ENCODE results near the gene BCAP31.
"Not testable (repeated sequence)": the region's sequence is repeated elsewhere in the genome, so short reads cannot be mapped to it uniquely, and the experiment has no call there.

Gene BCAP31

DNA sequence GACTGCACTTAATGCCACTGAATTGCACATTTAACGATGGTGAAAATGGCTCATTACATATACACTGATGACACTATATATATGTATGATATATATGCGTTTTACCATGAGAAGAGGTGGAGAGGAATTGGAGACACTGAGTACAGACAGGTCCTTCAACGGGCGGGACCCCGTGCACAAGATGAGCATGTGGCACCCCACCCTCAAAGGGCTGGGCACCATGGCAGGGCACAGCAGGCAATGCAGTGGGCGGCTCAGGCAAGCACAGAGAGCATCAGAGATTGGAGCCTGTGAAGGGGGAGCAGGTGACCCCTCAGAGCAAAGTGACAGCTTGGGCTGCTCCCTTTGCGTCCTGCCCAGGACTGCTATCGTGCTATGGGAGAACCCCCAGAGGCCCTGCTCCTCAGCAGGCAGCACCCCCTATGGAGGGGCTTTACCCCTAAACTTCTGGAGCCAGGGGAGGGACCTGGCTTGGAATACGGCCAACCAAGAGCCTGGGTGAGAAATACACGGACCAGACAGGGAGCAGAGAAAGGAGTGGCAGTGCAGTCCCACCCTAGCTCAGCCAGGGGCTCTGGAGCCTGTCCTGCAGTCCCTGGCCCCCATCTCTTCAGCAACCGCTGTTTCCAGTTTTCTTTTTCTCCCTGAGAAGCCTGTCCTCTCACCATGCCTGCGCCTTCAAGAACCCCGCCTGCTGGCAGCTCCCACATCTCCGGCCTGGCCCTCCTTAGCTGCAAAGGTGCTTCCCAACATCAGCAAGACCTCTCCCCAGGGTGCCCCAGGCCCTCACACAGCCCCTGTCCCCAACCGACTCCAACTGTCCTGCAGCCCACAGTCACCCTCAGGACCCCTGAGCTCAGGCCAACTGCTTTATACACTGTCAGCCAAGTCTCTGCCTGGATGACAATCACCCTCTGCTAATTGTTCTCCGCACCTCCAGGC is 26.0 kb downstream of the BCAP31 start:
- no peak for DNase-seq (ENCODE audit: low read depth in 1 of 2, low spot score in 1 of 2)
- in situ Hi-C loops (cut with HindIII; ENCODE audit: low pct_unique_long_range_greater_than_20kb, low sequenced_read_pairs): no loop called here
- TF ChIP-seq JUND (IDR thresholded peaks at IDR 0.05; ENCODE audit: low read depth): no peak

DNA sequence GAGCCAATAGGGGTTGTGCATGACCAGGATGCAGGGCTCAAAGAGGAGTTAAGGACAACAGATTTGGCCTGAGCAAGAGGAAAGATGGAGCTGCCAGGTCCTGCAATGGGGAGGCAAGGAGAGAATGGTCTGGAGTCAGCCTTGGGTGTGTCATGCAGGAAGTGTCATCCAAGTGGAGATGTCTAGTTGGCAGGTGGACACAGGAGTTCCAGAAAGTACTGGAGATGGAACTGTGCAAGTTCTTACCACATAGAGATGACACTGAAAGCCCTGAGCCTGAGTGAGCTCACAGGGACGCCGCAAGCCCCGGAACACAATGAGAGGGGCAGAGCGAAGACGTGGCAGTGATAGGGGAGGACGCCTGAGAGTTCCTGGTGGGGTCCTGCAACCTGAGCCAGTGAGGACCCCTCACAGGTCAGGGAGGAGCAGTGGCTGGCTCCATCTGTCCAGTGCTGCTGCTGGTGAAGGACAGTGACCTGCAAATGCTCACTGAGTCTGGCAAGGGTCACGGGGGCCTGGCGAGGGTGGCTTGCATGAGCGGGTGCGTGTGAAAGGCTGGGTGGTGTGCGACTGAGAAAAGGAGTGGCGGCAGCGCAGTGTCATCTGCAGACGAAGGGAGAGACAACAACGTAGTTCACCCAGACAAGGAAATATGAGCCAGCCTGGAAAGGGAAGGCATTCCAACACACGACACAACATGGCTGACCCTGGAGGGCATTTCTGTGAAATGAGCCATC is 27.0 kb downstream of the BCAP31 start:
- DNase-seq (ENCODE audit: low read depth in 1 of 2, low spot score in 1 of 2); in situ Hi-C loops (cut with HindIII; ENCODE audit: low pct_unique_long_range_greater_than_20kb, low sequenced_read_pairs): not testable (repeated sequence)

DNA sequence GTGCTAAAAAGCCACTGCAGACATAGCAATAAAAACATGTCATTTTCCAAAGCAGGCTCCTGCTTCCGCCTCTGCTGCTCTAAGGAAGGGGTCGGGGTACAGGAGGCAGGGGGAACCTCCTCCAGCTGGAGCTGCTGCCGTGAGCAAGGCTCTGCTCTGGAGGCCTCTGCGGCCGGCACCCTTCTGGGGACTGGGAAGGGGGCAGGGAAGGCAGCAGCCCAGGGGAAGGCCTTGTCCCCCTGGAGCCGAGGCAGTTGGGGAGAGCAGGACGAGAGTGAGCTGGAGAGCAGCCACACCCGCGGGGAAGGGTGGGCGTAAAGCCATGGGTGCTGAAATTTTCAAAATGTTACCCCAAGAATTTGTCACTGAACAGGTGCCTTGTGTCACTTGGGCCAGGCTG is 27.6 kb downstream of the BCAP31 start:
- DNase-seq (ENCODE audit: low read depth in 1 of 2, low spot score in 1 of 2); in situ Hi-C loops (cut with HindIII; ENCODE audit: low pct_unique_long_range_greater_than_20kb, low sequenced_read_pairs): not testable (repeated sequence)

DNA sequence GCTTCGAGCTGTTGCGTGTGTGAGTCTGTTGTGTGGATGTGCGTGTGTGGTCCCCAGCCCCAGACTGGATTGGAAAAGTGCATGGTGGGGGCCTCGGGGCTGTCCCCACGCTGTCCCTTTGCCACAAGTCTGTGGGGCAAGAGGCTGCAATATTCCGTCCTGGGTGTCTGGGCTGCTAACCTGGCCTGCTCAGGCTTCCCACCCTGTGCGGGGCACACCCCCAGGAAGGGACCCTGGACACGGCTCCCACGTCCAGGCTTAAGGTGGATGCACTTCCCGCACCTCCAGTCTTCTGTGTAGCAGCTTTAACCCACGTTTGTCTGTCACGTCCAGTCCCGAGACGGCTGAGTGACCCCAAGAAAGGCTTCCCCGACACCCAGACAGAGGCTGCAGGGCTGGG is 28.1 kb downstream of the BCAP31 start:
- in situ Hi-C loops (cut with HindIII; ENCODE audit: low pct_unique_long_range_greater_than_20kb, low sequenced_read_pairs): no loop called here
- TF ChIP-seq JUND (IDR thresholded peaks at IDR 0.05; ENCODE audit: low read depth): no peak
- DNase-seq (ENCODE audit: low read depth in 1 of 2, low spot score in 1 of 2): no peak

DNA sequence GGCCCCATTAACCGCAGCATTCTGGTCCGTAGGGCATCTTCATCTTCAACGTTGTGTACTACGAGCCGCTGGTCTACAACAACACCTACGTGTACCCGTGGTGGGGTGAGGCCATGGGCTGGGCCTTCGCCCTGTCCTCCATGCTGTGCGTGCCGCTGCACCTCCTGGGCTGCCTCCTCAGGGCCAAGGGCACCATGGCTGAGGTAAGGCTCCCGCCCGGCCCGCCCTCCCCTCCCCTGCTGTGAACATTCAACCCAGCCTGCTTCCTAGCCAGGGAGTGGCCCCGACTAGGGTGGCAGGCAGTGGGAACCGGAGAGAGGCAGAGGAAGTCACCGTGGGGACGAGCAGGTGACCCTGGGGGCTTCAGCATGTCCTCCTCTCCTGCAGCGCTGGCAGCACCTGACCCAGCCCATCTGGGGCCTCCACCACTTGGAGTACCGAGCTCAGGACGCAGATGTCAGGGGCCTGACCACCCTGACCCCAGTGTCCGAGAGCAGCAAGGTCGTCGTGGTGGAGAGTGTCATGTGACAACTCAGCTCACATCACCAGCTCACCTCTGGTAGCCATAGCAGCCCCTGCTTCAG is 29.4 kb downstream of the BCAP31 start:
- no peak for DNase-seq (ENCODE audit: low read depth in 1 of 2, low spot score in 1 of 2)
- TF ChIP-seq JUND (IDR thresholded peaks at IDR 0.05; ENCODE audit: low read depth): no peak
- in situ Hi-C loops (cut with HindIII; ENCODE audit: low pct_unique_long_range_greater_than_20kb, low sequenced_read_pairs): no loop called here

DNA sequence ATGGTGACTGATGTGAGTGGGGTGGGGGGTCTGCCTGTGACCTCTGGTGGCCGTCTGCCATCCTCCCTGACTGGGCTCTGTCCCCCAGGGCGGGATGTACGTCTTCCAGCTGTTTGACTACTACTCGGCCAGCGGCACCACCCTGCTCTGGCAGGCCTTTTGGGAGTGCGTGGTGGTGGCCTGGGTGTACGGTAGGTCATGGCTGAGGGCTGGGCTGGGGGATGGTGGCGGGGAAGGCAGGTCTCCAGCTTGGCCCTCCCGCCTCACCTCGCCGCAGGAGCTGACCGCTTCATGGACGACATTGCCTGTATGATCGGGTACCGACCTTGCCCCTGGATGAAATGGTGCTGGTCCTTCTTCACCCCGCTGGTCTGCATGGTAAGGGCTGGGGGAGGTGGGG is 29.9 kb downstream of the BCAP31 start:
- in situ Hi-C loops (cut with HindIII; ENCODE audit: low pct_unique_long_range_greater_than_20kb, low sequenced_read_pairs); DNase-seq (ENCODE audit: low read depth in 1 of 2, low spot score in 1 of 2): not testable (repeated sequence)

DNA sequence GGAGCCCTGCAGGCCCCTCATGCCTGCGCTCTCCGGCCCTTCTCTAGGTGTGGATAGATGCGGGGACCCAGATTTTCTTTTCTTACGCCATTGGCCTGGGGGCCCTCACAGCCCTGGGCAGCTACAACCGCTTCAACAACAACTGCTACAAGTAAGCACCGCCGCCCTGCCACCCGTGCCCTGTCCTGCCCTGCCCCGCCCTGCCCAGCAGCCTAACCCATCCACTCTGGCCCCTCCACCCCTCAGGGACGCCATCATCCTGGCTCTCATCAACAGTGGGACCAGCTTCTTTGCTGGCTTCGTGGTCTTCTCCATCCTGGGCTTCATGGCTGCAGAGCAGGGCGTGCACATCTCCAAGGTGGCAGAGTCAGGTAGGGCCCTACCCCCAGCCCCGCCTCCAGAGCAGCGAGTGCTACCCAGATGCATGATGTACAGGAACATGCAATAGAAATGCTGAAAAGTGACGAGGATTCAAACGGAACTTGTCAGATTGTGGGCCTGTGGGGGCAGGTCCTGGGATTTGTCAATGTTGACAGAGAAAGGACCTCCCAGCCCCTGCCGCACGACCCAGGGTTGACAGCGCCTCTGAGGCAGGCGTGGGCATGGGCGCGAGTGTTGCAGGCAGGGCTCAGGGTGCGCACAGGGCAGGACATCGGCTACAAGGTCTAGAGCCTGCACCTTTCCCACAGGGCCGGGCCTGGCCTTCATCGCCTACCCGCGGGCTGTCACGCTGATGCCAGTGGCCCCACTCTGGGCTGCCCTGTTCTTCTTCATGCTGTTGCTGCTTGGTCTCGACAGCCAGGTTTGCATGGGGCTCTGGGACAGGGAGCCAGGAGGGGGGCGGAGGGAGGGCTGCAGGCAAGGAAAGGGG is 30.7 kb downstream of the BCAP31 start:
- in situ Hi-C loops (cut with HindIII; ENCODE audit: low pct_unique_long_range_greater_than_20kb, low sequenced_read_pairs): no loop called here
- TF ChIP-seq JUND (IDR thresholded peaks at IDR 0.05; ENCODE audit: low read depth): no peak
- DNase-seq (ENCODE audit: low read depth in 1 of 2, low spot score in 1 of 2): no peak

DNA sequence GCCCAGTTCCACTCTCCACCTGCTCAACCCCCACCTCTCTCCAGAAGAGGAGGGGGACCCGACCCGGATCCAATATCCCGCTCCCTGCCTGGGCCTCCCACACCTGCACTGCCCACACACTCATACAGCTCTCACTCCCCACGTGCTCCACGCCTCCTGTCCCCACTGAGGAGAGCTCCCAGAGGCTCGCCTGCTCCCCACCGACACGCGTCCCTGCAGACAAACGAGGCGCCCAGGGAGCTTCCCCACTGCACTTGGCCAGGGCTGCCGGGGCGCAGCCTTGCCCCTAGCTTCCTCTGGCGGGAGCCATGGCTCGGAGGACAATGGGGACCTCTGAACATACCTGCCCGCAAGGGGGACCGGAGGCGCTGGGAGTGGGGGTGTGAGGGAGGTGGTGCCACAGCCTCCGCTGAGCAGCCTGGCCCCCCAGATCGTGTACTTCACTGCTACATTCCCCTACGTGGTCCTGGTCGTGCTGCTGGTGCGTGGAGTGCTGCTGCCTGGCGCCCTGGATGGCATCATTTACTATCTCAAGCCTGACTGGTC is 31.5 kb downstream of the BCAP31 start:
- in situ Hi-C loops (cut with HindIII; ENCODE audit: low pct_unique_long_range_greater_than_20kb, low sequenced_read_pairs): no loop called here
- TF ChIP-seq JUND (IDR thresholded peaks at IDR 0.05; ENCODE audit: low read depth): no peak
- no peak for DNase-seq (ENCODE audit: low read depth in 1 of 2, low spot score in 1 of 2)

DNA sequence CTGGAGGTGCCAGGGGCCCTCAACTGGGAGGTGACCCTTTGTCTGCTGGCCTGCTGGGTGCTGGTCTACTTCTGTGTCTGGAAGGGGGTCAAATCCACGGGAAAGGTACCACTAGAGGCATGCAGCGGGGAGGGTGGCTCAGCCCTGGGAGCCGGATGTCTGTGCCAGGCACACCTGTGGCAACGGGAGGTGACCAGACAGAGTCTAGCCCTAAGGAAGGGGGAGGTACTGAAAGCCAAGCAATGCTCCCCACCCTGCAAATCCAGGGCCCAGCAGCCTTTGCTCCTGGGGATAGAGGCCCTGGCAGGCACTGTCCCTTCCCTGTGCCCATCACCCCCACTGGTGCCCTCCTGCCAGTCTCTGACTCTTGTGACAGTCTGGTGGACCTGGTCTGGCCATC is 32.2 kb downstream of the BCAP31 start:
- in situ Hi-C loops (cut with HindIII; ENCODE audit: low pct_unique_long_range_greater_than_20kb, low sequenced_read_pairs): no loop called here
- no peak for DNase-seq (ENCODE audit: low read depth in 1 of 2, low spot score in 1 of 2)
- no peak for TF ChIP-seq JUND (IDR thresholded peaks at IDR 0.05; ENCODE audit: low read depth)

DNA sequence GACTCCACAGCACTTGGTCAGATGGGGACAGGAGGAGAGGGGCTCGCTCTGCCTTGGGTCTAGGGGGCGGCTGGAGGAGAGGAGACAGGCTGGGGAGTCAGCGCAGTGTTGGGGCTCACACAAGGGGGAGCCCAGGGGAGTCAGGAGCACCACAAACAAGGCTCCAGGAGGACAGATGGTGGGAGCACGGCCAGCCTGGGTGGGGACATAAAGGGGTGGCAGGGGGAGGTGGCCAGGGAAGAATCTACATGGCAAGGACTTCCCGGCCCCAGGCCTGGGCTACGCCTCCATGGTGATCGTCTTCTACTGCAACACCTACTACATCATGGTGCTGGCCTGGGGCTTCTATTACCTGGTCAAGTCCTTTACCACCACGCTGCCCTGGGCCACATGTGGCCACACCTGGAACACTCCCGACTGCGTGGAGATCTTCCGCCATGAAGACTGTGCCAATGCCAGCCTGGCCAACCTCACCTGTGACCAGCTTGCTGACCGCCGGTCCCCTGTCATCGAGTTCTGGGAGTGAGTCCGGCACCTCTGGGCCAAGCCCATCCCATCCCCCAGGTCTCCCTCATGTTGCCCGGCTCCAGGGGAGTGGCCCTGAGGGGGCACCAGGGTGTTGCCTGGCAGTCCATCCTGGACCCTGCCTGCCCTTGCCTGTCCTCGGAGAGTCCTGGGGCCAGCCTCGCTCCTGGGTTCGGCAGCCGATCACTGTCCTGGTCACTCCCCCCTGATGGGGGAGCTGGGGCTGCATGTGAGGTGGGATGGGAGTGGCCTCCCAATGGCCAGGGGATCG is 33.0 kb downstream of the BCAP31 start:
- in situ Hi-C loops (cut with HindIII; ENCODE audit: low pct_unique_long_range_greater_than_20kb, low sequenced_read_pairs); DNase-seq (ENCODE audit: low read depth in 1 of 2, low spot score in 1 of 2): not testable (repeated sequence)

DNA sequence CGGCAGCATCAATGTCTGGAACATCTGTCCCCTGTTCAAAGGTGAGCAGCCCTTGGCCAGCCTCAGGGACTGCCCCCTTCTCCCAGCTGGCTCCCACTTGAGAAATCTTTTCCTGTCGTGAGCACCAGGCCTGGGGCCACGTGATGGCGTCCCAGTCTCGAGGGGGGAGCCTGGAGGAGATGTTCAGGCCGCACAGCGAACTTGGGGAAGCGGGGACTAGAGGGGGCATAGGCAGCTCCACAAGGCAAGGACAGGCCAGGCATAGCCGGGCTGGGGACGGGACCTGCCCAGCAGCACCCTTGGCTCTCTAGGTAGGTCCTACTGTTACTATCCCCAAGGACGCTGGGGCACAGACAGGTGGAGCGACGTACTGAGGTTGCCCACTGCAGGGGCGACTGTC is 33.7 kb downstream of the BCAP31 start:
- TF ChIP-seq JUND (IDR thresholded peaks at IDR 0.05; ENCODE audit: low read depth): no peak
- in situ Hi-C loops (cut with HindIII; ENCODE audit: low pct_unique_long_range_greater_than_20kb, low sequenced_read_pairs): no loop called here
- DNase-seq (ENCODE audit: low read depth in 1 of 2, low spot score in 1 of 2): no peak
